Measurements from ENCODE around the gene RALA.
"Not testable (repeated sequence)": the region's sequence is repeated elsewhere in the genome, so short reads cannot be mapped to it uniquely, and the experiment has no call there.

The RALA gene

GRCh38 chr7:39650676-39651075 is 27.3 kb downstream of the RALA start:
- DNase-seq: no peak

- DNase-seq: no peak
These were observed 27.9 kb downstream of the RALA start for GRCh38 chr7:39651265-39651664.

DNA sequence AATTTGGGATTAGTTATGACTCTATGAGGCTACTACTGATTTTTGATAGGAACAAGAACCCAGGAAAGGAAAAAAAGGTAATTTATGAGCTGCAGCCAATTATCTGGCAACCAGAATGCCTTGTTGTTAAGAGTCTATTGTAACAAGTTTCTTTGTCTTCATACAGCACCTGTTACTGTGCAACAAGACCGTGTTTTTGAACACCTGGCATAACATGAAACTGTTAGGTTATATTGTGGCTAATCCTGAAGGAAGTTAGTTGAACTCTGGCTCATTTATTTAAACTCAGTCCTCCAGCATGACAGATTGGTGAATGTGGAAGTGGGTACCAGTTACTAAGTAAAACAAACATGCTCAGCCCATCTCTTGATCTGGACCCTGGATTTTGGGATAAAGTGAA is 33.0 kb downstream of the RALA start:
- no peak for DNase-seq

- no peak for DNase-seq
These were observed 36.1 kb downstream of the RALA start for GRCh38 chr7:39659356-39660013.

- DNase-seq: no peak
These were observed 38.6 kb downstream of the RALA start for GRCh38 chr7:39661960-39662359.

DNA sequence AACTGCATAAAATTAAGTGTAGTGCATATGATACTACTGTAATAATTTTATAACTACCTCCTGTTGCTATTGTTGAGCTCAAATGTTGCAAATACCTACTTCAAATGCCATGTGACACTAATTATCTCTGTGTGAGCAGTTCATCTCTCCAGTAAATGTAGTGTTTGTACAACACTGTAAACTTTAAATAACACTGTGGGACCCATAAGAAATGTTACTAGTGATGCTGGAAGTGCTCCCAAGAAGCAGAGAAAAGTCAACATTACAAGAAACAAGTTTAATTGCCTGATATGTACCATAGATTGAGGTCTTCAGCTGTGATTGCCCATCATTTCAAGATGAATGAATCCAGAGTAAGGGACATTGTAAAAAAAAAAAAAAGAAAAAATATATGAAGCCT is 39.9 kb downstream of the RALA start:
- no peak for DNase-seq

GRCh38 chr7:39664057-39664456 is 40.7 kb downstream of the RALA start:
- no peak for DNase-seq

DNA sequence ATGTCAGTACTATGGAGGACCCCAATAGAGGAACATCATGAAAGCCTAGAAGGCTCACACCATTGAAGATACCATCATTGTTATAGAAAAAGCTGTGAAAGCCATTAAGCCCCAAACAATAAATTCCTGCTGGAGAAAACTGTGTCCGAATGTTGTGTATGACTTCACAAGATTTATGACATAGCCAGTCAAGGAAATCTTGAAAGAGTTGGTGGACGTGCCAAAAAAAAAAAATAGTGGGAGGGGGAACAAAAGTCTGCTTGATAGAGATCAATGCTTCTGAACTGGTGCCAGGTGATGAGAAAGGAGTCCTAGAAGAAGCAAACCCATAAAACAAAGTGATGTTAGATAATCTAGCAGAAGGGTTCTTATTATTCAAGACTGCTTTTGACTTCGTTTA is 41.2 kb downstream of the RALA start:
- DNase-seq: no peak

- no peak for DNase-seq
These were observed 43.2 kb downstream of the RALA start for GRCh38 chr7:39666562-39666961.

- peak; percentile 27 for DNase-seq
These were observed 44.1 kb downstream of the RALA start for GRCh38 chr7:39667341-39667923.

- not testable (repeated sequence) for DNase-seq
These were observed 44.9 kb downstream of the RALA start for GRCh38 chr7:39668280-39668679.

DNA sequence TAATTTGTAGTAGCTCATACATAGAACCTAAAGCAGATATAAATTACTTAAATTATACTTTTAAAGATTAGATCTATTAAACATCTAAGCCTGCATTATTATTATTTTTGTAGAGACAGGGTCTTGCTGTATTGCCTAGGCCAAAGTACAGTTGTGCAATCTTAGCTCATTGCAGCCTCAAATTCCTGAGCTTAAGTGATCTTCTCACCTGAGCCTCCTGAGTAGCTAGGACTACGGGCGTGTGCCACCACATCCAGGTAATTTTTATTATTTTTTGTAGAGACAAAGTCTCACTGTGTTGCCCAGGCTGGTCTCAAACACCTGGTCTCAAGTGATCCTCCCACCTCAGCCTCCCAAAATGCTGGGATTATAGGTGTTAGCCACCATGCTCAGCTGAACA is 46.7 kb downstream of the RALA start:
- no peak for DNase-seq

DNA sequence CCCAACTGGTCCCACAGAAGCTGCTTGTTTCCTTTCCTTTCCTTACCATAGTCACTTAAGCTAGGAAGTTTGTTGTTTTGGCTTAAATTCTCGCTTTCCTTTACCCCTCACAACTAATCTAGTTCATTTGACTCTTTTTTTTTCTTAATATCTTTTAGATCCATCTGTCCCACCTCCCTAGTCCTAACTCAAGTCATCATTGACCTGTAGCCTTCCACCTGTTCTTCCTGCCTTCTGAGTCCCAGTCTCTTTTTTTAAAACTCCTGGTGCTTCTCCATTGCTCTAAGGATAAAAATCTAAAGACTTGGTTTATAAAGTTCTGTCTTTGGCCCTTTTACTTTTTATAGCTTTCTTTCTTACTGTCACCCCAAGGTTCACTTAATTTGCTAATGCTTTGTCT is 47.6 kb downstream of the RALA start:
- DNase-seq: no peak

GRCh38 chr7:39672176-39672575 is 48.8 kb downstream of the RALA start:
- DNase-seq: no peak

GRCh38 chr7:39673868-39674267 is 50.5 kb downstream of the RALA start:
- no peak for DNase-seq

GRCh38 chr7:39674406-39674805 is 51.0 kb downstream of the RALA start:
- no peak for DNase-seq

DNA sequence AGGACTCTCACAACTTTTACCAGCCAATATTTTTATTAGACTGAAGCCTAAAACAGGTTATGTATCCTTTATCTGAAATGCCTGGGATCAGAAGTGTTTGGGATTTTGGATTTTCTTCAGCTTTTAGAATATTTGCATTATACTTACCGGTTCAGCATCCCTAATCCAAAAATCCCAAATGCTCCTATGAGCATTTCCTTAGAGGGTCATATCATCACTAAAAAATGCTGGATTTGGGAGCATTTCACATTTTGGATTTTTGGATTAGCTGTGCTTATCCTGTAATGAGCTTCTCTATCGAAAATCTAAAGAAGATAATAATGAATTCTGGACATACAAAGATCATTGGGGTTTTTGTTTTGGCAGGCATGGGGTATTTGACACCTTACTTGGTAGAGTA is 53.0 kb downstream of the RALA start:
- no peak for DNase-seq

- no peak for DNase-seq
These were observed 55.7 kb downstream of the RALA start for GRCh38 chr7:39678930-39679709.

GRCh38 chr7:39679874-39680273 is 56.5 kb downstream of the RALA start:
- not testable (repeated sequence) for DNase-seq

DNA sequence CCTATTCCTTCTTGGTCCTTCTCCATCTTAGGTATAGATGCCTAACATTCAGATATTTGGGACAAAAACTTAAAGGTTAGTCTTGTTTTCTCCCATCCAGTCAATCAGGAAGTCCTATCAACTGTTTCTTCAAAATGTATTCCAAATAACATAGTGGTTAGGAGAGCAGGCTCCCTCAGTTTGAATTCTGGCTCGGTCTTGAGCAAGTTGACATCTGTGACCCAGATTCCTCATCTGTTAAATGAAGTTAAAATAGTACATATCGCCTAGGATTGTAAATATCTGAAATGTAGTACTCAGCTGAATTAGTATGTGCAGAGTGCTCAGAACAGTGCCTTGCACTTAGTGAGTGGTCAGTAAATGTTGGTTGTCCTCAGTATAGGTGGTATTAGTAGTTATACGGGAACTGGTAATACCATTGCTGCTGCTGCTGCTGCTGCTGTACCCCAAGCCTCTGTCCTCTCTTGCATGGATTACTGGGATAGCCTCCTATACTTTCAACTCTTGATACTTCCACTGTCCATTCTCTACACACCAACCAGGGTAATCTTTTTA is 58.6 kb downstream of the RALA start:
- DNase-seq: no peak

DNA sequence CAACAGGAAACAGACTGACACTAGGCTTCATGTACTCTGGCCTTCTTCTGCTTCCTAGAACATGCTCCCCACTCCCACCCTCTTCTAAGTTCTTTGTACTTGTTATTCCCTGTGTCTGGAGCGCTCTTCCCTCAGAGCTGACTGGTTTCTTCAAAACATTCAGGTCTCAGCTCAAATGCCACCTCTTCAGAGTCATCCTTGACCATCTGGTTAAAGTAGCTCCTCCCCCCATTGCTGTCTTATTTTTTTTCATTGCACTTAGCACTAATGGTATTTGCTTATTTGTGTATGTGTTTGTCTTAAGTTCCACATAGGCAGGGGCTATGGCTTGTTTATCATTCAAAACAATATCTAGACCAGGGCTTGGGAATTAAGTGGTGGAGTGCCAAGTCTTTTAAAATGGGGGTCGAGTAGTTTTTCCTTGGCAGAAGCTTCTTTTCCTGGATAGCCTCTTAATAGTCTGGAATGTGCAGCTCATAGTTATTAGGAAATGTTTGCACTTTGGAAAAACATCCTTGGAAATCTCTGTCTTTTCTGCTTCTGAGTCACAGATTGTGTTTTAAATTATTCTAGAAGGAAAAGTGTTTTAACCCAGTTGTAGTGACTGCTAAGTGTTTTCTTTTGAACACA is 60.0 kb downstream of the RALA start:
- no peak for DNase-seq

DNA sequence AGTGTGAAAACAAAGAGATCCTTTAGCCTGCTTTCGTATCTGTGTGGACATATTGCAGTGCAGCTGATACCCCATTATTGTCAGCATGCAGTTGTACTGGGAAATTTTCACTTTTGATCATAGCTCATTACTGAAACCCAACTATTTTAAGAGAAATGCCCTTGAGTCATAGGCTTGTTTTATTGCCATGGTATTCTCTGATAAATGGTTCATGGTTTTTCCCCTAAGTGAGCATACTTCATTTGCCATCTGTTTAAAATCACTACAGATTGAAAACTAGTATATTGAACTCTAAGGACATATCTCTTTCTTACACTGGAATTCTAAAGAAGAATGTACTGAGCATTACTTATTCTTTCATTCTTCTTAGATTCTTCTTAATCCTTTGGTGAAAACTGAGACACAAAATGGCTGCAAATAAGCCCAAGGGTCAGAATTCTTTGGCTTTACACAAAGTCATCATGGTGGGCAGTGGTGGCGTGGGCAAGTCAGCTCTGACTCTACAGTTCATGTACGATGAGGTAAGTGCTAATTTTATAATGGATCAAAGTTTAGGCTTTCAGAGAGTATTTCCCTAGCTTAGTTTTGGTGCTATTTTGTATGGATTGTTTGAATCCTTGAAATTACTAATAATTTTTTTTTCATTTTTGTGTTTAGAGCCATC is 63.0 kb downstream of the RALA start:
- DNase-seq: no peak

Data from retina (tissue), 1 donor.